GM06990 (cell line): ENCODE measurements around the gene FKBP5.
"Not testable (repeated sequence)": the region's sequence is repeated elsewhere in the genome, so short reads cannot be mapped to it uniquely, and the experiment has no call there.

Experiments
- DNase-seq: peaks from one replicate; pipeline ENCODE4 v3.0.0-alpha.2; 2011; ENCODE audit not compliant: insufficient read length; ENCODE audit errors: extremely low read depth
- H3K27me3 ChIP-seq: replicated peaks from 2 replicates; pipeline ENCODE4 v1.6.0; 2011; ENCODE audit warnings: low read length; ENCODE audit not compliant: control insufficient read depth, insufficient read depth
- H3K36me3 ChIP-seq: 2 replicates; pipeline ENCODE4 v1.5.1; 2011; ENCODE audit warnings: low read length; ENCODE audit not compliant: control insufficient read depth, insufficient read depth
- H3K4me3 ChIP-seq: replicated peaks from 2 replicates; pipeline ENCODE4 v1.5.1; 2011; ENCODE audit warnings: low read depth, mild to moderate bottlenecking, control low read depth, low read length
- CTCF ChIP-seq: IDR thresholded peaks from 2 replicates; pipeline ENCODE4 v1.5.1; 2011; ENCODE audit warnings: low read length, control low read depth, mild to moderate bottlenecking, inconsistent platforms; ENCODE audit not compliant: insufficient read depth, poor library complexity, severe bottlenecking

FKBP5 gene

GRCh38 chr6:35582315-35582714 lies 106.4 kb downstream of the FKBP5 start:
- no peak for TF ChIP-seq CTCF
- no peaks in the 10 kb centered on the region; the same call in none of the 2 replicates for H3K36me3 ChIP-seq
- H3K4me3 ChIP-seq, result no peak overlapping the region
- H3K27me3 ChIP-seq, result no peaks in the 10 kb centered on the region
- DNase-seq, result no peak

- Histone ChIP-seq H3K36me3 (no peaks in the 10 kb centered on the region; the same call in none of the 2 replicates), H3K27me3 (no peaks in the 10 kb centered on the region), H3K4me3 (no peak overlapping the region)
- no peak for DNase-seq
- TF ChIP-seq CTCF, result no peak
Measured at GRCh38 chr6:35581633-35582032, 107.1 kb downstream of the FKBP5 start.

GRCh38 chr6:35580836-35581235 lies 107.9 kb downstream of the FKBP5 start:
- no peaks in the 10 kb centered on the region; the same call in none of the 2 replicates for H3K36me3 ChIP-seq

GRCh38 chr6:35576682-35577081 lies 112.0 kb downstream of the FKBP5 start:
- H3K27me3 ChIP-seq, result no peaks in the 10 kb centered on the region
- no peak for DNase-seq
- H3K36me3 ChIP-seq, result peaks cover 1% of the 10 kb centered on the region
- H3K4me3 ChIP-seq, result no peak overlapping the region
- no peak for TF ChIP-seq CTCF

More at GRCh38 chr6:35580836-35581235, 107.9 kb downstream of the FKBP5 start:
- no peak for DNase-seq
- Histone ChIP-seq H3K27me3 (no peaks in the 10 kb centered on the region), H3K4me3 (no peak overlapping the region)
- TF ChIP-seq CTCF, result no peak

GRCh38 chr6:35573495-35574110 lies 115.1 kb downstream of the FKBP5 start:
- TF ChIP-seq CTCF, result no peak

GRCh38 chr6:35570885-35571330 lies 117.8 kb downstream of the FKBP5 start:
- not testable (repeated sequence) for H3K36me3 ChIP-seq, DNase-seq, H3K4me3 ChIP-seq, H3K27me3 ChIP-seq

More at GRCh38 chr6:35573495-35574110, 115.1 kb downstream of the FKBP5 start:
- Histone ChIP-seq H3K27me3 (no peaks in the 10 kb centered on the region), H3K36me3 (peaks cover 1% of the 10 kb centered on the region), H3K4me3 (no peak overlapping the region)
- DNase-seq, result no peak
